ENCODE data around the gene PTPRM.

GRCh38 chr18:7571626-7572025 lies 4.5 kb downstream of the PTPRM start:
- TF ChIP-seq, protein P1, sequence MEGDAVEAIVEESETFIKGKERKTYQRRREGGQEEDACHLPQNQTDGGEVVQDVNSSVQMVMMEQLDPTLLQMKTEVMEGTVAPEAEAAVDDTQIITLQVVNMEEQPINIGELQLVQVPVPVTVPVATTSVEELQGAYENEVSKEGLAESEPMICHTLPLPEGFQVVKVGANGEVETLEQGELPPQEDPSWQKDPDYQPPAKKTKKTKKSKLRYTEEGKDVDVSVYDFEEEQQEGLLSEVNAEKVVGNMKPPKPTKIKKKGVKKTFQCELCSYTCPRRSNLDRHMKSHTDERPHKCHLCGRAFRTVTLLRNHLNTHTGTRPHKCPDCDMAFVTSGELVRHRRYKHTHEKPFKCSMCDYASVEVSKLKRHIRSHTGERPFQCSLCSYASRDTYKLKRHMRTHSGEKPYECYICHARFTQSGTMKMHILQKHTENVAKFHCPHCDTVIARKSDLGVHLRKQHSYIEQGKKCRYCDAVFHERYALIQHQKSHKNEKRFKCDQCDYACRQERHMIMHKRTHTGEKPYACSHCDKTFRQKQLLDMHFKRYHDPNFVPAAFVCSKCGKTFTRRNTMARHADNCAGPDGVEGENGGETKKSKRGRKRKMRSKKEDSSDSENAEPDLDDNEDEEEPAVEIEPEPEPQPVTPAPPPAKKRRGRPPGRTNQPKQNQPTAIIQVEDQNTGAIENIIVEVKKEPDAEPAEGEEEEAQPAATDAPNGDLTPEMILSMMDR (IDR thresholded peaks at IDR 0.05), result no peak
- TF ChIP-seq POLR2AphosphoS5 (IDR thresholded peaks at IDR 0.05; ENCODE audit: low read depth, low read length) (no peak), REST (IDR thresholded peaks at IDR 0.05; ENCODE audit: insufficient read depth in 1 of 2, low read depth in 2 of 2, low read length in 1 of 2) (no peak), SIN3A (IDR thresholded peaks at IDR 0.05; ENCODE audit: borderline replicate concordance, insufficient read depth, low read depth, low read length) (no peak)

Data from Panc1 (cell line).